ENCODE measurements around the gene TRIM6.
A peak's percentile ranks its signal among the peaks of the same experiment; 100 is the strongest.
"Not testable (repeated sequence)": the region's sequence is repeated elsewhere in the genome, so short reads cannot be mapped to it uniquely, and the experiment has no call there.

Gene TRIM6

GRCh38 chr11:5596607-5597201, at the start of gene TRIM6:
Gene TRIM6 (plus strand): TSS chr11:5596637. CDS start chr11:5596898, 261 bp downstream.
- no peaks in the 10 kb centered on the region for H3K27me3 Mint-ChIP-seq
- peak within 1 kb of the TSS; percentile 83 for H3K4me3 Mint-ChIP-seq

GRCh38 chr11:5547982-5548381, 48.5 kb upstream of the TRIM6 start:
- Mint-ChIP-seq H3K9me3 (no peaks in the 10 kb centered on the region), H3K4me1 (no peaks in the 10 kb centered on the region), H3K27me3 (peaks cover 7% of the 10 kb centered on the region), H3K36me3 (no peaks in the 10 kb centered on the region), H3K27ac (no peak overlapping the region), H3K4me3 (no peak overlapping the region)
- DNase-seq (ENCODE audit: low spot score in 2 of 2) (no peak), ATAC-seq (ENCODE audit: low read depth) (no peak)

More at GRCh38 chr11:5596607-5597201, at the start of gene TRIM6:
- no peaks in the 10 kb centered on the region for H3K4me1 Mint-ChIP-seq
- no peaks in the 10 kb centered on the region for H3K36me3 Mint-ChIP-seq
- no peaks in the 10 kb centered on the region for H3K9me3 Mint-ChIP-seq
- H3K27ac Mint-ChIP-seq: peak within 1 kb of the TSS; percentile 22
- DNase-seq (ENCODE audit: low spot score in 2 of 2): no peak
- ATAC-seq (ENCODE audit: low read depth): no peak

- no peaks in the 10 kb centered on the region for H3K9me3 Mint-ChIP-seq
- no peak for ATAC-seq (ENCODE audit: low read depth)
- no peaks in the 10 kb centered on the region for H3K4me1 Mint-ChIP-seq
- H3K27me3 Mint-ChIP-seq: peaks cover 7% of the 10 kb centered on the region
- H3K27ac Mint-ChIP-seq: no peak within 1 kb of the TSS
- H3K4me3 Mint-ChIP-seq: no peak within 1 kb of the TSS
- DNase-seq (ENCODE audit: low spot score in 2 of 2): no peak
- no peaks in the 10 kb centered on the region for H3K36me3 Mint-ChIP-seq
Measured at GRCh38 chr11:5548440-5548839, 48.0 kb upstream of the TRIM6 start, which contains the start of gene OR52H1. Gene OR52H1 (minus strand): TSS chr11:5548540. CDS start chr11:5545505, 3,035 bp downstream.

- ATAC-seq (ENCODE audit: low read depth): no peak
- Mint-ChIP-seq H3K27me3 (peaks cover 7% of the 10 kb centered on the region), H3K27ac (no peak overlapping the region), H3K9me3 (no peaks in the 10 kb centered on the region), H3K4me1 (no peaks in the 10 kb centered on the region), H3K4me3 (no peak overlapping the region), H3K36me3 (no peaks in the 10 kb centered on the region)
- no peak for DNase-seq (ENCODE audit: low spot score in 2 of 2)
Measured at GRCh38 chr11:5550440-5551095, 45.9 kb upstream of the TRIM6 start.

- DNase-seq (ENCODE audit: low spot score in 2 of 2) (no peak), ATAC-seq (ENCODE audit: low read depth) (no peak)
- no peaks in the 10 kb centered on the region for H3K9me3 Mint-ChIP-seq
- no peaks in the 10 kb centered on the region for H3K4me1 Mint-ChIP-seq
- H3K27ac Mint-ChIP-seq: no peak overlapping the region
- no peak overlapping the region for H3K4me3 Mint-ChIP-seq
- no peaks in the 10 kb centered on the region for H3K36me3 Mint-ChIP-seq
- H3K27me3 Mint-ChIP-seq: peaks cover 7% of the 10 kb centered on the region
Measured at GRCh38 chr11:5553343-5553742, 43.1 kb upstream of the TRIM6 start.

GRCh38 chr11:5556596-5557188, 39.7 kb upstream of the TRIM6 start:
- DNase-seq (ENCODE audit: low spot score in 2 of 2): no peak
- no peak overlapping the region for H3K27ac Mint-ChIP-seq
- no peak overlapping the region for H3K4me3 Mint-ChIP-seq
- peaks cover 3% of the 10 kb centered on the region for H3K27me3 Mint-ChIP-seq
- H3K4me1 Mint-ChIP-seq: no peaks in the 10 kb centered on the region
- H3K9me3 Mint-ChIP-seq: no peaks in the 10 kb centered on the region
- no peaks in the 10 kb centered on the region for H3K36me3 Mint-ChIP-seq
- no peak for ATAC-seq (ENCODE audit: low read depth)

- Mint-ChIP-seq H3K27me3 (no peaks in the 10 kb centered on the region), H3K9me3 (no peaks in the 10 kb centered on the region), H3K27ac (no peak overlapping the region), H3K4me1 (no peaks in the 10 kb centered on the region), H3K36me3 (no peaks in the 10 kb centered on the region), H3K4me3 (no peak overlapping the region)
- ATAC-seq (ENCODE audit: low read depth): no peak
- DNase-seq (ENCODE audit: low spot score in 2 of 2): no peak
Measured at GRCh38 chr11:5557751-5558150, 38.7 kb upstream of the TRIM6 start.

GRCh38 chr11:5564259-5565019, 32.0 kb upstream of the TRIM6 start:
- Mint-ChIP-seq H3K27me3 (peaks cover 2% of the 10 kb centered on the region), H3K4me1 (peaks cover 3% of the 10 kb centered on the region), H3K4me3 (no peak overlapping the region), H3K9me3 (no peaks in the 10 kb centered on the region), H3K27ac (no peak overlapping the region), H3K36me3 (peaks cover 2% of the 10 kb centered on the region)
- ATAC-seq (ENCODE audit: low read depth) (no peak), DNase-seq (ENCODE audit: low spot score in 2 of 2) (no peak)

GRCh38 chr11:5574654-5575053, 21.8 kb upstream of the TRIM6 start:
- no peaks in the 10 kb centered on the region for H3K27me3 Mint-ChIP-seq
- H3K9me3 Mint-ChIP-seq: no peaks in the 10 kb centered on the region
- DNase-seq (ENCODE audit: low spot score in 2 of 2) (no peak), ATAC-seq (ENCODE audit: low read depth) (no peak)
- no peaks in the 10 kb centered on the region for H3K4me1 Mint-ChIP-seq
- H3K36me3 Mint-ChIP-seq: no peaks in the 10 kb centered on the region
- no peak overlapping the region for H3K27ac Mint-ChIP-seq
- no peak overlapping the region for H3K4me3 Mint-ChIP-seq

GRCh38 chr11:5575152-5575551, 21.3 kb upstream of the TRIM6 start:
- Mint-ChIP-seq H3K36me3 (no peaks in the 10 kb centered on the region), H3K4me1 (no peaks in the 10 kb centered on the region), H3K4me3 (no peak overlapping the region), H3K27ac (no peak overlapping the region), H3K27me3 (no peaks in the 10 kb centered on the region), H3K9me3 (no peaks in the 10 kb centered on the region)
- DNase-seq (ENCODE audit: low spot score in 2 of 2): no peak
- ATAC-seq (ENCODE audit: low read depth): no peak

- no peaks in the 10 kb centered on the region for H3K27me3 Mint-ChIP-seq
- no peaks in the 10 kb centered on the region for H3K36me3 Mint-ChIP-seq
- H3K4me1 Mint-ChIP-seq: no peaks in the 10 kb centered on the region
- no peak overlapping the region for H3K4me3 Mint-ChIP-seq
- H3K9me3 Mint-ChIP-seq: no peaks in the 10 kb centered on the region
- DNase-seq (ENCODE audit: low spot score in 2 of 2): no peak
- ATAC-seq (ENCODE audit: low read depth): no peak
- no peak overlapping the region for H3K27ac Mint-ChIP-seq
Measured at GRCh38 chr11:5577101-5577500, 19.3 kb upstream of the TRIM6 start.

GRCh38 chr11:5580577-5580976, 15.9 kb upstream of the TRIM6 start, which contains the start of gene OR52B6:
Gene OR52B6 (plus strand): TSS chr11:5580877. CDS start chr11:5580877, 0 bp downstream.
- H3K27me3 Mint-ChIP-seq: no peaks in the 10 kb centered on the region
- peaks cover 2% of the 10 kb centered on the region for H3K36me3 Mint-ChIP-seq

GRCh38 chr11:5581014-5581413, 15.4 kb upstream of the TRIM6 start:
- peaks cover 2% of the 10 kb centered on the region for H3K36me3 Mint-ChIP-seq
- peaks cover 3% of the 10 kb centered on the region for H3K9me3 Mint-ChIP-seq
- H3K4me3 Mint-ChIP-seq: no peak overlapping the region
- H3K27me3 Mint-ChIP-seq: no peaks in the 10 kb centered on the region
- H3K27ac Mint-ChIP-seq: no peak overlapping the region
- no peak for ATAC-seq (ENCODE audit: low read depth)
- no peak for DNase-seq (ENCODE audit: low spot score in 2 of 2)
- no peaks in the 10 kb centered on the region for H3K4me1 Mint-ChIP-seq

More at GRCh38 chr11:5580577-5580976, 15.9 kb upstream of the TRIM6 start, which contains the start of gene OR52B6:
- no peak within 1 kb of the TSS for H3K4me3 Mint-ChIP-seq
- no peak for ATAC-seq (ENCODE audit: low read depth)
- H3K4me1 Mint-ChIP-seq: no peaks in the 10 kb centered on the region
- H3K9me3 Mint-ChIP-seq: peaks cover 3% of the 10 kb centered on the region
- no peak for DNase-seq (ENCODE audit: low spot score in 2 of 2)
- H3K27ac Mint-ChIP-seq: no peak within 1 kb of the TSS

- not testable (repeated sequence) for H3K4me1 Mint-ChIP-seq; H3K9me3 Mint-ChIP-seq; H3K36me3 Mint-ChIP-seq; H3K27ac Mint-ChIP-seq; H3K4me3 Mint-ChIP-seq; ATAC-seq (ENCODE audit: low read depth); DNase-seq (ENCODE audit: low spot score in 2 of 2); H3K27me3 Mint-ChIP-seq
Measured at GRCh38 chr11:5584458-5584857, 12.0 kb upstream of the TRIM6 start.

Measured in memory B cell (primary cell).